Fibroblast of skin of left biceps (primary cell): ENCODE data around the gene COTL1.
A peak's percentile ranks its signal among the peaks of the same experiment; 100 is the strongest.
"Not testable (repeated sequence)": the region's sequence is repeated elsewhere in the genome, so short reads cannot be mapped to it uniquely, and the experiment has no call there.

Source experiments
- DNase-seq, 2 experiments: peaks; one replicate each; pipeline ENCODE4 v3.0.0-alpha.2; 2013; ENCODE audit warnings: low read depth in 2 of 2

Gene COTL1

DNA sequence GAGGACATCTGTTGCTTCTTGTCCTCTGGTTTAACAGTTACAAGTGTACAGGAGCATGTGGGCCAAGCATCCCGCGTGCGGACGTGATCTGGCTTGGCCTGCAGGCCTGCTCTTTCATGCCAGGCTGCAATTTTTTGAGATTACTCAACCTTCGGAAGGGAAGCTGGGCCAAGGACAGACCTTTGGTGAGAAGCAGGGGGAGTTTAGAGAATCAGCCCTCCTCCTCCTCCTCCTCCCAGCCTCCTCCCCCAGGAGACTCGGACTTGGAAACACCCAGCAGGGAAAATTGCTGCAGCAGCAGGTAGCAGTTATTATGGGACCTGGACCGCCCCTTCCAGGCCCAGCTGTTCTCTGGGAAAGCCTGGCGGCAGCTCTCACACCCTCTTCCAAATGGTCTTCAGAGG lies 25.3 kb upstream of the COTL1 start:
- DNase-seq: peak; percentile 62 to 73

GRCh38 chr16:84641643-84642358 lies 23.9 kb upstream of the COTL1 start:
- DNase-seq: no peak

GRCh38 chr16:84640145-84640544 lies 22.3 kb upstream of the COTL1 start:
- no peak for DNase-seq

DNA sequence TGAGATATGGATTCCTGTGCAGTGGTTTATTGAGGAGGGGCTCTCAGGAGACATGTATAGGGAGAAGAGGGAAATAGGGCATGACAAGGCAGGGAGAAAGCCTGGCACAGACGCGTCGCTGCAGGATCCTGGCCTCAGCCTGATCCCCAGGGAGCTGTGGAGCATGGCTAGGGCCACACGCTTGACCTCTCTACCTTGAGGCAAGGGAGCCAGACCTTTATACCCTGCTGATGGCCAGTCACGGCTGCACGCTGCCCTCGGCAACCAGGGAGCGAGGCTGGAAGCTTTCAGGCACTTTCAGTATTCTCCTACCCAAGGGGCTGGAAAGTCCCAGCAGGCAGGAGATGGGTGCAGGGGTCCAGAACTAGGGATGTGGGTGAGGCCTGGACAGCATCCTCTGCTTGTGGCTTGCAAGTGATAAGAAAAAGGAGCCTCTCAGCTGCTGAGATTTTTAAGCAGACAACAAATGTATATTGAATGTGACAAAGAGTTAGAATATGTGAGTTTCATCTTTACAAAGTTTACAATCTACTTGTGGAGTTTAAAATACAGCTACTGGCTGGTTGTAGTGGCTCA lies 20.4 kb upstream of the COTL1 start:
- DNase-seq: no peak

DNA sequence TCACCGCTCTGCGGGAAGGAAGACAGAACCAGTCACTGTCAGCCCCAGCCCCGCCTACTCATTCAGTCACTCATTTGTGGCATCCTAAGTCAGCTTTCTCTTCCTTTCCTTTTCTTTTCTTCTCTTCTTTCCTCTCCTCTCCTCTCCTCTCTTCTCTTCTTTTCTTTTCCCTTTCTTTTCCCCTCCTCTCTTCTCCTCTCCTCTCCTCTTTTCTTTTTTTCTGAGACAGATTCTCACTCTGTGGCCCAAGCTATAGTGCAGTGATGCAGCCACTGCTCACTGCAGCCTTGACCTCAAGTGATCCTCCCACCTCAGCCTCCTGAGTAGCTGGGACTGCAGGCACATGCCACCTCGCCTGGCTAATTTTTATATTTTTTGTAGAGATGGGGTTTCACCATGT lies 19.8 kb upstream of the COTL1 start:
- no peak for DNase-seq

- DNase-seq: no peak
Observed at GRCh38 chr16:84635702-84636101, 17.8 kb upstream of the COTL1 start.

GRCh38 chr16:84633622-84634021 lies 15.7 kb upstream of the COTL1 start:
- DNase-seq: no peak

- not testable (repeated sequence) for DNase-seq
Observed at GRCh38 chr16:84632862-84633261, 15.0 kb upstream of the COTL1 start.

DNA sequence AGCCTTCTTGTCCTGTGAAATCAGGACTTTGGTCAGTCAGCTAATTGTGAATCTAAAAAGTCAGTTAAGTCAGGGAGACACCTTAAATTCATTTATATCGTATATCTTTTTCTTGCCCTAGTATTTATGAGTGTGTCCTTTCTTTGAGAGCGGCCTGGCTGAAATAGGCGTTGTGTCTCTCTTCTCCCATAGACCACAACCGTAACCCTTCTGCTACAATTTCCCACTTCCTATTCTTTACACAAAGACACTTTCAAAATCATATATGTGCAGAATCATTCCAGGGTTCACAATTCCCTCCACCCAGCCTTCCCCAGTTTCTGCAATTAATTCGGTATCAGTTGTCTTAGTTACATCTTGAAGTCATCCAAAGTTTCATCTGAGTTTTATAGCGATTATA lies 14.0 kb upstream of the COTL1 start:
- no peak for DNase-seq

GRCh38 chr16:84631153-84631466 lies 13.2 kb upstream of the COTL1 start:
- DNase-seq: no peak

DNA sequence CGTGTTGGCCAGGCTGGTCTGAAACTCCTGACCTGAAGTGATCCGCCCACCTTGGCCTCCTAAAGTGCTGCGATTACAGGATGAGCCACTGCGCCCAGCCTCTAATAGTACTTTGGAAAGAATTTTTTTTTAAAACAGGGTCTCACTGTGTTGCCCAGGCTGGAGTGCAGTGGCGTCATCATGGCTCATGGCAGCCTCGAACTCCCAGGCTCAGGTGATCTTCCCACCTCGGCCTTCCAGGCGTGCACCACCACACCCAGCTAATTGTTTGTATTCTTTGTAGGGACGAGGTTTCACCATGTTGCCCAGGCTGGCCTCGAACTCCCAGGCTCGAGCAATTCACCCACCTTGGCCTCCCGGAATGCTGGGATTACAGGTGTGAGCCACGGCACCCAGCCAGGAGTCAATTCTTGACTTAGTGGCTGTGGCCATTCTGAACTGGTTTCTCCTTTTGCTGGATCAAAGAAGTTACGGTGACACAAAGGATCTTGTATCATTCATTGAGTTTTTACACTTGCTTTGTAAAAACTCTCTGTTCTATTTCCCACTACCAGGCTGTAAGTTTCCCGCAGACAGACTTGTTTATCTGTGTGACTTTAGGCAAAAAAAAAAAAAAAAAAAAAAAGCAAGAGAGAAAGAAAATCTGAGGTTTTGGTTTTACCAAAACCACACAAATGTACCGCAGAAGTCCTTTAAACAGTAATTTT lies 12.7 kb upstream of the COTL1 start:
- no peak for DNase-seq

DNA sequence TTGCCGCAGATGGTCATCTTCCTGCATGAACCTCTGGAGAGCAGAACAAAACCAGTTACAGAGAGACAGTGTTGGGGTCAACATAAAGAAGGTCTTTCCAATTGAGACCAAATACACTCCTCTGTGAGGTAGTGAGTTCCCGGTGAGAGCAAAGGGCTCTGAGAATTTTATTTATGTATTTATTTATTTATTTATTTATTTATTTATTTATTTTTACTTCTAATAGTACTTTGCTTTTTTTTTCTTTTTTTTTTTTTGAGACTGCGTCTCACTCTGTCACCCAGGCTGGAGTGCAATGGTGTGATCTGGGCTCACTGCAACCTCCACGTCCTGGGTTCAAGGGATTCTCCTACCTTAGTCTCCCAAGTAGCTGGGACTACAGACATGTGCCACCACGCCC lies 12.1 kb upstream of the COTL1 start:
- no peak for DNase-seq

GRCh38 chr16:84629580-84629979 lies 11.7 kb upstream of the COTL1 start:
- no peak for DNase-seq

- no peak for DNase-seq
Observed at GRCh38 chr16:84628226-84628731, 10.4 kb upstream of the COTL1 start.

DNA sequence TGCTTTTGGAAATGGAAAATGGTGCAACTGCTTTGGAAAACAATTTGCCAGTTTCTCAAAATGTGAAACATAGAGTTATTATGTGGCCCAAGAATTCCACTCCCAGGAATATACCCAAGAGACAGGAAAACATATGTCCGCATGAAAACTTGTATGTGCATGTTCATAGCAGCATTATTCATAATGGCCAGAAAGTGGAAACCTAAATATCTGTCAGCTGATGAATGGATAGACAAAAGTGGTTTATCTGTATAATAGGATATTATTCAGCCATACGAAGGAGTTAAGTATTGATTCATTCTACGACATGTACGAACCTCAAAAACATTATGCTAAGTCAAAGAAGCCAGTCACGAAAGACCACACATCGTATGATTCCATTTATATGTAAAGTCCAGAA lies 7.7 kb upstream of the COTL1 start:
- no peak for DNase-seq

- DNase-seq: not testable (repeated sequence)
Observed at GRCh38 chr16:84620913-84621312, 3.0 kb upstream of the COTL1 start.

GRCh38 chr16:84618581-84619460 lies 943 bp upstream of the COTL1 start:
- DNase-seq: peak; percentile 95

DNA sequence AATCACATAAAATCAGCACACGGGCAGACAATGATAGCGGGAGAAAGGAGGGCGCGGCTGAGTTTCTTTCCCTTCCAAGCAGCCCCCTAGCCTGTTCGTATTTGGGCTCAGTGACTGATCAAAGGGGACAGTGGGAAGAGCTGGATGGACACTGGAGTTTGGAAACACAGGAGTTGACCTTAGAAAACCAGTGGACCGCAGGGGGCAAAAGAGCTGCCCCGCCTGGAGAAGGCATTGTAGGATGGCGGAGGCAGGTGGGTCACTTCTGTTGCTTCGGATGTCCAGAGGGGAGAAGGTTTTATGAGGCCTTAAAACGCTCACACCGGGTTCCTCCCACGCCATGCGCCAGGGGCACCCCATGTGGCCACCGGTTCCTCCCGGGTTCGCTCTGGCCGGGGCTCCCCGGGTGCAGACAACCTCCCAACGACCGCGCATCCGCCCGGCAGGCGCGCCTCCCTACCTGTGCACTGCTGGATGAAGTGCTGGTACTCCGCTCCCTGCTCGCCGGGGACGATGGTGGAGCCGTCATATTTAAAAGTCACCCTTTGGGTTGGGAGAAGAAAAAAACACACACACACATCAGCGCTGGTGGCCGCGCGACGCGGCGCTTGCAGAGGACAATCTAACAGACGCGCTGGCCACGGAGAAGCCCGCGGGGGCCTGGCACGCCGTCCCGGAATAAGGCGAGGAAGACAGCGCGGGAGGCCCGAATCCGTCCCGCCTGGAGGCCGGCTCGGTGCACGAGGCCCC lies 662 bp downstream of the COTL1 start:
- no peak for DNase-seq

DNA sequence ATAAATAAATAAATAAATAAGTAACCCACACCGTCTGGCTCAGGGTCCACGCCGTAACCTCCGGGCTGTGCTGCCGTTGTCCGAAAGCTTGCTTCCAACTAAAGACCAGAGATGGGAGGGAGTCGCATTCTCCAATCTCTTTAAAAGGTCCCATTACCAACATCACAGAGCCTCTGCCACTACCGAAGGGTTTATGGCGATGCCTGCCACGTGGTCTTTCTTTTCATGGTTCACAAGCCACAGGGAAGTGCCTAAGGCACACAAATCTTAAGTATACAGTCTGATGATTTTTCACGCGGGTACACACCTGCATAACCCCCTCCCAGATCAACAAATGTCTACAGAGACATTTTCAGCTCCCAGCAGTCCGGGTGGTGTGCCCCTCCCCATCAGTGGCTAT lies 1.4 kb downstream of the COTL1 start:
- no peak for DNase-seq

DNA sequence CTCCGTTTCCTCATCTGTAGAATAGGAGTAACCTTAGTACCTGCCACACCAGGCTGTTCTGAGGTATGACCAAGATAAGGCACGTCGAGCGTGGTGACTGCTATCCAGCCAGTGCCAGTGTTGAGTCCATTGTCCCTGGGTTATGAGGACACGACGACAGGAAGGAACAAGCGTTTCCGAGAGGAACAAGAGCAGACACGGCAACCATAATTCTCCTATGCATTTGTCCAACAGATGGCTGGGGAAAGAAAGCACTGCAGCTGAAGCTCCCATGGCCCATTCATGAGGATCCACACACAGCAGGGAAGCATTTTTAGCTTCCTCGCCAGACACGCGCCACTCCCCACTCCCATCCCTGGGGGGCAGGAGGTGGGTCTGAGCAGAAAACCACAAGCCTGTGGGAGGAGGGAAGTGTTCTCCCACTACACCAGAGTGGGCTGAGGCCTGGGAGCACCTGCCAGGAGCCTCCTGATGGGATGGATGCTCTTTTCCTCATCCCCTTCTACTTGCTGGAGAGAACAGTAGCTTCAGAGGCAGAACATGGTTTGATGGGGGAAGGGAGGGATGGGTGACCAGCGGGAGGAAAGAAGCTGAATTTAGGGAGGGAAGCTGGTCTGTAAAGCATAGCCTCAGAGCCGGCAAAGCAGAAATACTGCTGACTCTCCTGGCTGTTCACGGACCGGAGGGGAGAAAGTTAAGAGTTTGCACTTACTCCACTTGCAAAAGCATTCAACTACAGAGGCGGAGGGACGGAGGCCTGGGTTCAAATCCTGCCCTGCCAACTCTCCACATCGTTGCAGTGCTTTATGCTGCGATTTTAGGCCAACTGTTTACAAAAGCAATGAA lies 2.7 kb downstream of the COTL1 start:
- no peak for DNase-seq

- DNase-seq: no peak
Observed at GRCh38 chr16:84614623-84614967, 3.3 kb downstream of the COTL1 start.
